Stimulated activated naive CD4-positive, alpha-beta T cell treated with Interleukin-2 at 50 U/mL for 16 hours (primary cell): ENCODE results near the gene HSD17B14.
A peak's percentile ranks its signal among the peaks of the same experiment; 100 is the strongest.
"Not testable (repeated sequence)": the region's sequence is repeated elsewhere in the genome, so short reads cannot be mapped to it uniquely, and the experiment has no call there.

Experiments
- DNase-seq: peaks from one replicate; lab custom pipeline; 2025; lab: John Stamatoyannopoulos, UW

HSD17B14 gene

GRCh38 chr19:48867123-48867745 is 30.9 kb upstream of the HSD17B14 start:
- DNase-seq = no peak

GRCh38 chr19:48866692-48867091 is 30.4 kb upstream of the HSD17B14 start:
- DNase-seq = no peak

GRCh38 chr19:48862827-48863226 is 26.5 kb upstream of the HSD17B14 start:
- DNase-seq = no peak

GRCh38 chr19:48861313-48861712 is 25.0 kb upstream of the HSD17B14 start:
- DNase-seq = no peak

GRCh38 chr19:48859711-48860572 is 23.7 kb upstream of the HSD17B14 start:
- DNase-seq = no peak

GRCh38 chr19:48858984-48859710 is 22.9 kb upstream of the HSD17B14 start:
- DNase-seq = peak; percentile 71

GRCh38 chr19:48856921-48857320 is 20.6 kb upstream of the HSD17B14 start:
- DNase-seq = no peak

GRCh38 chr19:48854103-48854502 is 17.8 kb upstream of the HSD17B14 start:
- no peak for DNase-seq

GRCh38 chr19:48853483-48853882 is 17.2 kb upstream of the HSD17B14 start:
- no peak for DNase-seq

- DNase-seq = no peak
Measured at GRCh38 chr19:48852292-48852691, 16.0 kb upstream of the HSD17B14 start.

GRCh38 chr19:48846659-48847058 is 10.4 kb upstream of the HSD17B14 start:
- DNase-seq = not testable (repeated sequence)

- DNase-seq = no peak
Measured at GRCh38 chr19:48845384-48845783, 9.1 kb upstream of the HSD17B14 start.

GRCh38 chr19:48844472-48844871 is 8.2 kb upstream of the HSD17B14 start:
- no peak for DNase-seq

- DNase-seq = peak; percentile 2
Measured at GRCh38 chr19:48842789-48843162, 6.5 kb upstream of the HSD17B14 start.

GRCh38 chr19:48841571-48841970 is 5.3 kb upstream of the HSD17B14 start:
- no peak for DNase-seq

GRCh38 chr19:48841047-48841446 is 4.8 kb upstream of the HSD17B14 start:
- no peak for DNase-seq

GRCh38 chr19:48837687-48838086 is 1.4 kb upstream of the HSD17B14 start:
- DNase-seq = no peak

GRCh38 chr19:48837051-48837524 is 797 bp upstream of the HSD17B14 start:
- DNase-seq = peak; percentile 71

- DNase-seq = peak; percentile 93
Measured at GRCh38 chr19:48835734-48836088, 580 bp downstream of the HSD17B14 start.

- no peak for DNase-seq
Measured at GRCh38 chr19:48833977-48834376, 2.3 kb downstream of the HSD17B14 start.

GRCh38 chr19:48833049-48833448 is 3.2 kb downstream of the HSD17B14 start:
- DNase-seq = no peak

GRCh38 chr19:48830965-48831364 is 5.3 kb downstream of the HSD17B14 start:
- DNase-seq = no peak

- no peak for DNase-seq
Measured at GRCh38 chr19:48830088-48830487, 6.2 kb downstream of the HSD17B14 start.
